ENCODE measurements around the gene RSPO4.
"Not testable (repeated sequence)": the region's sequence is repeated elsewhere in the genome, so short reads cannot be mapped to it uniquely, and the experiment has no call there.

The RSPO4 gene

GRCh38 chr20:1003920-1004697 lies 2.0 kb upstream of the RSPO4 start:
- DNase-seq (ENCODE audit: low read depth in 2 of 2), result no peak

DNA sequence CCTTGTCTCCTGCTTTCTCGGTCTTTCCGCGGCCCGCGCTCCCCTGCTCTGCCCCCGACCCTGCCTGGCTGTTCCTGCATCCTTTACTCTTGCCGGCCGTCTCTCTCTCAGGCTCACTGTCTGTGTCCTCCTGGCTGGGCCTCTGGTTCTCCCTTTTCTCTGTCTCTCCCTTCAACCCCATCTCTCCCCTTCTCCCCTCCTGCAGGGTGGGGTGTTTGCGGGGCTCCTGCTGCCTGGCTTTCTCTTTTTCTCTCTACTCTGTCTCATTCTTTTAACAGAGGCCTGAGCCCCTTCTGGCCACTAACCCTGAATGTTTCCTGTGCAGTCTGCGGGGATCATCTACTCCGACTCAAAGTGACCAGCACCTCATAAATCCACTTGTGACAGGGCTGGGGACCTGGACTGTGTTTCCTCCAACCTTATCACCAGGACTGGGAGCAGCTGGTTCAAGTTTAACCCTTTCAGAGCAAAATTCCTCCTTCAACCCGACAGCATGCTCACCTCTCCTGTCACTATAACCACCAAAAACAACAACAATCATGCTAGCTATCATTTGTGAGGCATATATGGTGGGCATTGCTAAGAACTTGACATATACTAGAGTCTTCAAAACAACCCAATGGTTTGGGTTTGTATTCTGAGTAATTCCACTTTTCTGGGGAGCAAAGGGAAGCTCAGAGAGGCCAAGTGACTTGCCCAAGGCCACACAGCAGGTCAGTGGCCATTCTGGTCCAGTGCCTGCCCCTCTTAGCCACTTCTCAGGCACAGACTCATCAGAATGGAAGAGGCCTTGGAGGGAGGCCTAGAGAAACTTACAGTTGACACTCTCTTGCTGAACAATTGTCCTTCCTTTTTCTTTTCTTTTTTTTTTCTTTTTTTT lies 811 bp upstream of the RSPO4 start:
- no peak for DNase-seq (ENCODE audit: low read depth in 2 of 2)

- DNase-seq (ENCODE audit: low read depth in 2 of 2), result no peak
Measured at GRCh38 chr20:1001116-1001515, 995 bp downstream of the RSPO4 start.

GRCh38 chr20:998231-998830 lies 3.8 kb downstream of the RSPO4 start:
- DNase-seq (ENCODE audit: low read depth in 2 of 2), result no peak

GRCh38 chr20:997486-997885 lies 4.6 kb downstream of the RSPO4 start:
- no peak for DNase-seq (ENCODE audit: low read depth in 2 of 2)

GRCh38 chr20:997016-997415 lies 5.1 kb downstream of the RSPO4 start:
- DNase-seq (ENCODE audit: low read depth in 2 of 2), result no peak

DNA sequence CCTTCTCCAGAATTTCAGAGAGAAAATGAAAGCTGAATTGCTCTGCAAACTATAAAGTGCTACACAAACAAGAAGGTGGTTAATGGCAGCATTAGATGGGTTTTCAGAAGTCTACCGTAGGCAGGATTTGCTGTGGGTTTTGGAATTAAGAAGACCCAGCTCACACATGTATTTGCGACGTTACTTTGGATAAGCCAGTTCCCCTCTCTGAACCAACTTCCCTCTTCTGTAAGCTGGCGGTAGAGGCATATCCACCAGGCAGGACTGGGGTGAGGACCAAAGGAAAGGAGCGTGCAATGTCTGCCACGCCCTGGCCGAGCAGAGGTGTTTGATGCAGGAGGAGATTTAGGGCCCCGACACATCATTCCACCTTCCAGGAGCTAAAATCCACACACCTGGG lies 6.9 kb downstream of the RSPO4 start:
- DNase-seq (ENCODE audit: low read depth in 2 of 2), result no peak

DNA sequence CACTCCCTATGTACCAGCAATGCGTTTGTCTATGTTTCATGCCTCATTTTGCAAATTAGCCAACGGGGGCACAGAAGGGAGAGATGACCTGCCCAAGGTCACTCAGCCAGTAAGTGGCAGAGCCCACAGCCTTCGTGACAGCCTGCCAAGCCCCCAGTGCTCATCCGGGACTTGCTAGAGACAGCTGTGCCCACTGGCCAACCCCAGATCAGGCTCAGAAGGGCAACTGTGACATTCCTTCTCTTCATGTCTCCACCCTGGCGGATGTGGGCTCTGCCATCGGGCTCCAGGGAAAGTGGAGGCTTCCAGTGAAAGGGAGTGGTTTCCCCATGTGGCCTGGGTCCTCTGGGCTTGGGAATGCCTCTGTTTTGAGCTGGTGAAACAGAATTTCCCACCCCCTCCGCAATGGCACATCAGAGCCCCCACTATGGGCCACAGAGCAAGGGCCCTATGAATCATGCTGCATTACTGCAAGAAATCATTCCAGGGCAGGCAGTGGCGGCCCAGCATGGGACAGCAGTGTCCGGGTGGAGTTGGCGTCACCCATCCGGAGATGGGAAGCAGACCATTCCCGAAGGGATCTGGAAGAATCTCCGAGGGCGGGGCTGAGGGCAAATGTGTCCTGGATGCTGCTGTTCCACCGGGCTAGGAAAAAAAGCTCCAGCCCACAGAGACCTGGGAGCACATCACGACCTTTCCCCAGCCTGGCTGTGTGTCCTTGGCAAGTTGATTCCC lies 9.1 kb downstream of the RSPO4 start:
- DNase-seq (ENCODE audit: low read depth in 2 of 2), result no peak

DNA sequence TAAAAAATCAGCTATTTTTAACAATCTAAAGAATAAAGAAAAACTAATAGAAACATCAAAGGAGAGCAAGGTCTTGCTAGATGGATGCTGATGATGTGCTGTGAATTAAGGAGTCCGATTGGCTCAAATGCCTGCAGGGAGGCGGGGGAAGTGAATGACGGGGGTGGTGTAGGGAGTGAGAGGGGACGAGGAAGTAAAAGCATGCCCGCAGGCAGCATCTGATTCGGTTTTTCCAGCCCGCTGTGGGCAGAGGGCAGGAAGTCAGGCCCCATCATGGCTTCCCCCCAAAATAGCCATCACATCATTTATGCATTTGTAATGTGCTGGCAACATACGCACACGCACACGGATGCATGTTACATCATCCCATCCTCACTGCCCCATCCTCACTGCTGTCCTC lies 10.3 kb downstream of the RSPO4 start:
- DNase-seq (ENCODE audit: low read depth in 2 of 2), result no peak

- DNase-seq (ENCODE audit: low read depth in 2 of 2), result no peak
Measured at GRCh38 chr20:990293-990959, 11.7 kb downstream of the RSPO4 start.

- no peak for DNase-seq (ENCODE audit: low read depth in 2 of 2)
Measured at GRCh38 chr20:988272-988671, 13.8 kb downstream of the RSPO4 start.

GRCh38 chr20:987677-988076 lies 14.4 kb downstream of the RSPO4 start:
- no peak for DNase-seq (ENCODE audit: low read depth in 2 of 2)

DNA sequence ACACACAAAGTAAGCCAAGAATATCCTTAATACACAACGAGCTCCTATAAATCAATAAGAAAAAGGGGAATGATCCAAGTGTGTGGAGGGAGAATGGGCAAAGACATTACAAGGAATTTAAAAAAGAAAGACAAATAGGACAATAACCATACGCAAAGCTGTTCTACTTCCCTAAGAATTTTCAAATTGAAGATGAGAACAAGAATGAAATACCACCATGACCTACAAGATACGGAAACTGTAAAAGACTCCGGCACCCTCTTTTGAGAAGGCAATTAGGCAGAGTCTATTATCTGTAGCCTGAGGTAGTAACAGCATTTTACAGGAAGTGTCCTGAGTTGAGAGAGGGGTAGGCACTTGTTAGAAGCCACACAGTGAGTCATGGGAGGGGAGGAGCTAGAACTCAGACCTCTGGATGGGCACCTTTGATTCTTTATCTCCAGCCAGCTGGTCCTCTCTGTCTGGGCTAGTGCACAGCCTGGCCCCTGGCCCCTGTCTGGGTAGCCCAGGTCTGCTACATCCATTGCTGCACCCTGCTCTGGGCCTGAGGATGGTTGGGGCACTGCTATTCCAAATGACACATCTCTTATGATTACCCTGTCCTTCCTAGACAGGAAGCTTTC lies 15.3 kb downstream of the RSPO4 start:
- DNase-seq (ENCODE audit: low read depth in 2 of 2), result no peak

GRCh38 chr20:984994-985393 lies 17.1 kb downstream of the RSPO4 start:
- DNase-seq (ENCODE audit: low read depth in 2 of 2), result not testable (repeated sequence)

DNA sequence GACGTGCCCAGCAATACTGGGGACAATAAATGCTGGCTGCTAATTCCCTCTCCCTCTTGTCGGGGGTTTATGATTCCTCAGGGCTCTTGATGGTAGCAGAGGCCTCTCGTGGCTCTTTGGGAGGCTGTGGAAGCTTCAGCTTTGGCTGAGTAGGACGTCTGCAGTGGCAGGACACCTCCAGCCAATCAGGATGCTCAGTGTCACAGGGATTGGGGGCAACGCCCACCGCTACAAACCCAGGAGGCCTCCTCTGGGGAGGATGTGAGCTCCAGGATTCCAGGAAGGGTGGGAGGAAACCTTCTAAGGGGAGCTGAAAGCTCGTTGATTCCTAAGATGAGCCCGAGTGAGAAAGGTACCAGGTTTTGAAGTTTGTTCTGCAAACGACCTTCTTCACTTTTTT lies 19.4 kb downstream of the RSPO4 start:
- no peak for DNase-seq (ENCODE audit: low read depth in 2 of 2)

- no peak for DNase-seq (ENCODE audit: low read depth in 2 of 2)
Measured at GRCh38 chr20:977021-977420, 25.1 kb downstream of the RSPO4 start.

GRCh38 chr20:976033-976432 lies 26.1 kb downstream of the RSPO4 start:
- no peak for DNase-seq (ENCODE audit: low read depth in 2 of 2)

- DNase-seq (ENCODE audit: low read depth in 2 of 2), result peak in 1 of 2 experiments; percentile 18
Measured at GRCh38 chr20:973785-974194, 28.3 kb downstream of the RSPO4 start.

DNA sequence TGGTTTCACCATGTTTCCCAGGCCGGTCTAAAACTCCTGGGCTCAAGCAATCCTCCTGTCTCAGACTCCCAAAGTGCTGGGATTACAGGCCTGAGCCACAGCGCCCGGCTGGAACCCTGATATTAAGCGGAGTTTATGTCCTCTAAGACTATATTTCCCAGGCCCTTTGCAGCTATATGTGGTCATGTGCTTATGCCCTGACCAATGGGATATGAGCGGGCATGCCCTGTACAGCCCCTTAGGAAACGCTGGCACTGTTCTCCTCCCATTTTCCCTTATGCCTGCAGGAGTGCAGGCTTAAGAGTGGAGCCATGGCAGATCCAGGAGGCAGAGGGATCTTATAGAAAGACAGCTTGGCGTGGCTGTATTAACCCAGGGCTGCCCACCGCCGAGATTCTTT lies 29.9 kb downstream of the RSPO4 start:
- no peak for DNase-seq (ENCODE audit: low read depth in 2 of 2)

- DNase-seq (ENCODE audit: low read depth in 2 of 2), result no peak
Measured at GRCh38 chr20:971346-971745, 30.8 kb downstream of the RSPO4 start.

- DNase-seq (ENCODE audit: low read depth in 2 of 2), result no peak
Measured at GRCh38 chr20:969868-970267, 32.2 kb downstream of the RSPO4 start.
